DOHH2 (cell line): Measurements from ENCODE around the gene WHRN.

Experiments
- H3F3A ChIP-seq: fragments of 200-600 bp; sonication (generic), shearing (Covaris generic); 2 replicates; pipeline ENCODE4 v1.6.0; 2016; ENCODE audit warnings: antibody characterized with exemption, mild to moderate bottlenecking; ENCODE audit not compliant: control insufficient read depth, insufficient read depth
- H3K27ac ChIP-seq: fragments of 200-600 bp; sonication (generic); 2 replicates; pipeline ENCODE4 v1.5.1; 2014; ENCODE audit warnings: low read depth, mild to moderate bottlenecking, low read length, moderate library complexity
- H3K27me3 ChIP-seq: fragments of 200-600 bp; sonication (generic); 2 replicates; pipeline ENCODE4 v1.6.1; 2014; ENCODE audit warnings: mild to moderate bottlenecking, low read length, mixed read lengths; ENCODE audit not compliant: control insufficient read depth
- H3K36me3 ChIP-seq: fragments of 200-600 bp; sonication (generic); 2 replicates; pipeline ENCODE4 v1.6.1; 2014; ENCODE audit warnings: mild to moderate bottlenecking, low read length, moderate library complexity, mixed read lengths; ENCODE audit not compliant: control insufficient read depth
- H3K4me1 ChIP-seq: fragments of 200-600 bp; sonication (generic); 2 replicates; pipeline ENCODE4 v1.6.1; 2014; ENCODE audit warnings: mild to moderate bottlenecking, low read length, mixed read lengths; ENCODE audit not compliant: control insufficient read depth
- H3K4me2 ChIP-seq: fragments of 200-600 bp; sonication (generic); 2 replicates; pipeline ENCODE4 v1.6.0; 2014; ENCODE audit warnings: mild to moderate bottlenecking, low read length, moderate library complexity
- H3K4me3 ChIP-seq: fragments of 200-600 bp; sonication (generic); 2 replicates; pipeline ENCODE4 v1.5.1; 2014; ENCODE audit warnings: mild to moderate bottlenecking, low read length, mixed read lengths
- H3K79me2 ChIP-seq: fragments of 200-600 bp; sonication (generic); 2 replicates; pipeline ENCODE4 v1.6.1; 2014; ENCODE audit warnings: mild to moderate bottlenecking, low read length, mixed read lengths; ENCODE audit not compliant: control insufficient read depth
- H3K9me2 ChIP-seq: fragments of 200-600 bp; sonication (generic); replicated peaks from 2 replicates; pipeline ENCODE4 v1.6.1; 2014; ENCODE audit warnings: mild to moderate bottlenecking, low read length, mixed read lengths; ENCODE audit not compliant: control insufficient read depth
- H3K9me3 ChIP-seq: fragments of 200-600 bp; sonication (generic); 2 replicates; pipeline ENCODE4 v1.6.1; 2014; ENCODE audit warnings: antibody characterized with exemption, low read length, mixed read lengths; ENCODE audit not compliant: control insufficient read depth, insufficient read depth
- H4K20me1 ChIP-seq: fragments of 200-600 bp; sonication (generic); 2 replicates; pipeline ENCODE4 v1.6.0; 2014; ENCODE audit warnings: low read depth, mild to moderate bottlenecking, antibody characterized with exemption, low read length, moderate library complexity; ENCODE audit not compliant: control insufficient read depth, insufficient read depth
- CTCF ChIP-seq: fragments of 200-600 bp; sonication (generic); IDR thresholded peaks from one replicate; pipeline ENCODE4 v1.5.1; 2014; ENCODE audit warnings: antibody characterized with exemption, mild to moderate bottlenecking, low read depth, low read length; ENCODE audit not compliant: poor library complexity, severe bottlenecking
- EZH2phosphoT487 ChIP-seq: fragments of 200-600 bp; sonication (generic); IDR thresholded peaks from 2 replicates; pipeline ENCODE4 v1.6.1; 2017; ENCODE audit warnings: borderline replicate concordance, mild to moderate bottlenecking, antibody characterized with exemption, low read length, moderate library complexity, mixed read lengths

Gene WHRN

GRCh38 chr9:114371343-114371944 is 133.8 kb downstream of the WHRN start:
- Histone ChIP-seq H3F3A (peaks cover 72% of the 10 kb centered on the region), H3K4me1 (peaks cover 95% of the 10 kb centered on the region), H3K27me3 (no peaks in the 10 kb centered on the region), H3K36me3 (peaks cover 83% of the 10 kb centered on the region), H3K4me2 (peak overlapping the region; percentile 74), H3K4me3 (peak overlapping the region; percentile 70), H3K9me3 (no peaks in the 10 kb centered on the region), H3K27ac (peak overlapping the region; percentile 99), H3K9me2 (no peaks in the 10 kb centered on the region), H4K20me1 (no peaks in the 10 kb centered on the region), H3K79me2 (peaks cover 56% of the 10 kb centered on the region)
- TF ChIP-seq EZH2phosphoT487, result no peak
- no peak for TF ChIP-seq CTCF

GRCh38 chr9:114370968-114371320 is 134.3 kb downstream of the WHRN start:
- Histone ChIP-seq H3K4me1 (peaks cover 96% of the 10 kb centered on the region), H3K9me3 (no peaks in the 10 kb centered on the region), H3K4me2 (peak overlapping the region; percentile 74), H3K36me3 (peaks cover 83% of the 10 kb centered on the region), H3K4me3 (peak overlapping the region; percentile 70), H3K27ac (peak overlapping the region; percentile 99), H4K20me1 (no peaks in the 10 kb centered on the region), H3F3A (peaks cover 74% of the 10 kb centered on the region), H3K27me3 (no peaks in the 10 kb centered on the region), H3K79me2 (peaks cover 53% of the 10 kb centered on the region), H3K9me2 (no peaks in the 10 kb centered on the region)
- TF ChIP-seq EZH2phosphoT487, result no peak
- no peak for TF ChIP-seq CTCF

GRCh38 chr9:114370251-114370967 is 134.9 kb downstream of the WHRN start:
- no peak for TF ChIP-seq CTCF
- no peak for TF ChIP-seq EZH2phosphoT487
- no peaks in the 10 kb centered on the region for H3K9me3 ChIP-seq
- peaks cover 77% of the 10 kb centered on the region for H3F3A ChIP-seq
- peaks cover 55% of the 10 kb centered on the region for H3K79me2 ChIP-seq
- H3K9me2 ChIP-seq, result no peaks in the 10 kb centered on the region
- peak overlapping the region; percentile 74 for H3K4me2 ChIP-seq
- H3K4me3 ChIP-seq, result peak overlapping the region; percentile 70
- no peaks in the 10 kb centered on the region for H4K20me1 ChIP-seq
- peak overlapping the region; percentile 99 for H3K27ac ChIP-seq
- peaks cover 98% of the 10 kb centered on the region for H3K4me1 ChIP-seq
- H3K36me3 ChIP-seq, result peaks cover 85% of the 10 kb centered on the region
- H3K27me3 ChIP-seq, result no peaks in the 10 kb centered on the region
